GM12878 (cell line): ENCODE results near the gene ADORA2B. TPM values are rescaled to one million over a fixed set of nuclear protein-coding genes. Genes with fewer than 3 reads are reported as not detected.

Experiments used
- ATAC-seq: fragments of 200-7000 bp; cut with Tn5 transposase; 3 replicates; pipeline ENCODE4 v1.9.1; 2020; ENCODE audit warnings: mild to moderate bottlenecking, moderate library complexity
- BruUV-seq: library from RNA; stranded (reverse); fragments of 400-500 nt; replicated peaks from 2 replicates; lab custom pipeline; 2021; lab: Mats Ljungman, UMichigan
- CTCF ChIA-PET: fragments of 300-600 bp; sonication (Branson Sonifier 250); formaldehyde crosslinking; extraction: SDS; loops from one replicate; lab custom pipeline; 2021; ENCODE audit warnings: inconsistent platforms; lab: Yijun Ruan, JAX
- POLR2A ChIA-PET: fragments of 350-600 bp; formaldehyde crosslinking; extraction: SDS; loops from one replicate; lab custom pipeline; 2021; ENCODE audit warnings: inconsistent platforms; lab: Charles Lee
- RAD21 ChIA-PET: fragments of 300-600 bp; sonication (Branson Sonifier 250); formaldehyde crosslinking; loops from one replicate; lab custom pipeline; 2023; ENCODE audit warnings: antibody characterized with exemption; ENCODE audit not compliant: unreplicated experiment; lab: Charles Lee
- SMC1A ChIA-PET: fragments of 300-600 bp; sonication (Branson Sonifier 250); formaldehyde crosslinking; loops from one replicate; lab custom pipeline; 2023; ENCODE audit not compliant: unreplicated experiment, uncharacterized antibody; lab: Charles Lee
- DNase-seq: peaks from one replicate; pipeline ENCODE4 v3.0.0-alpha.2; 2011; ENCODE audit warnings: low read depth, low spot score
- FAIRE-seq: peaks from 3 replicates; lab custom pipeline; 2011; peaks lifted over from hg19 to GRCh38; lab: Jason Lieb, UNC
- H2AFZ ChIP-seq: 2 replicates; pipeline ENCODE4 v1.6.0; 2011; ENCODE audit warnings: low read depth, low read length, control low read depth; ENCODE audit not compliant: control insufficient read depth
- H3K27ac ChIP-seq: 2 replicates; pipeline ENCODE4 v1.5.1; 2011; ENCODE audit warnings: control low read depth; ENCODE audit not compliant: control insufficient read depth, insufficient read depth
- H3K27me3 ChIP-seq, 2 experiments: replicated peaks in 1 of 2; 2 replicates each; pipeline versions ENCODE4 v1.6.0 to v1.6.1; 2011; ENCODE audit warnings: low read length in 1 of 2; ENCODE audit not compliant: control insufficient read depth in 2 of 2, insufficient read depth in 2 of 2
- H3K36me3 ChIP-seq, 2 experiments: 2 replicates each; pipeline ENCODE4 v1.5.1; 2011; ENCODE audit warnings: low read length in 1 of 2; ENCODE audit not compliant: control insufficient read depth in 2 of 2, insufficient read depth in 2 of 2
- H3K4me1 ChIP-seq: 2 replicates; pipeline ENCODE4 v1.6.1; 2011; ENCODE audit warnings: mild to moderate bottlenecking, low read length, moderate library complexity, mixed read lengths; ENCODE audit not compliant: control insufficient read depth, insufficient read depth
- H3K4me2 ChIP-seq: 2 replicates; pipeline ENCODE4 v1.6.0; 2011; ENCODE audit warnings: control low read depth; ENCODE audit not compliant: control insufficient read depth, insufficient read depth
- H3K4me3 ChIP-seq: fragments of 200-600 bp; sonication (generic); 2 replicates; pipeline ENCODE4 v1.5.1; 2016
- H3K79me2 ChIP-seq: 2 replicates; pipeline ENCODE4 v1.6.0; 2011; ENCODE audit warnings: low read length; ENCODE audit not compliant: control insufficient read depth, insufficient read depth
- H3K9ac ChIP-seq: 2 replicates; pipeline ENCODE4 v1.8.0; 2011; ENCODE audit warnings: low read length, control low read depth, mixed read lengths; ENCODE audit not compliant: control insufficient read depth, insufficient read depth
- H3K9me3 ChIP-seq: replicated peaks from 3 replicates; pipeline ENCODE4 v1.5.1; 2011; ENCODE audit warnings: mild to moderate bottlenecking, low read length; ENCODE audit not compliant: control insufficient read depth, insufficient read depth
- H4K20me1 ChIP-seq: 2 replicates; pipeline ENCODE4 v1.6.0; 2011; ENCODE audit not compliant: control insufficient read depth, insufficient read depth
- FOXK2 ChIP-seq: fragments of 450-650 bp; IDR thresholded peaks from 2 replicates; pipeline ENCODE4 v1.6.1; 2017; ENCODE audit warnings: mild to moderate bottlenecking, moderate library complexity
- FOXM1 ChIP-seq: IDR thresholded peaks from 2 replicates; pipeline ENCODE4 v1.6.1; 2012; ENCODE audit warnings: low read depth, mild to moderate bottlenecking, inconsistent platforms, low read length, moderate library complexity
- HCFC1 ChIP-seq: fragments of 150-350 bp; IDR thresholded peaks from 2 replicates; pipeline ENCODE4 v1.6.1; 2014; ENCODE audit warnings: low read length
- RCOR1 ChIP-seq: conservative IDR thresholded peaks from 2 replicates; pipeline ENCODE4 v1.6.1; 2012; ENCODE audit warnings: low read depth, low read length, improper control_type of control experiment
- RFX5 ChIP-seq: IDR thresholded peaks from 2 replicates; pipeline ENCODE4 v1.6.1; 2011; ENCODE audit warnings: low read depth, low read length, improper control_type of control experiment
- SMARCA5 ChIP-seq: fragments of 450-650 bp; IDR thresholded peaks from 2 replicates; pipeline ENCODE4 v1.6.1; 2017; ENCODE audit warnings: mild to moderate bottlenecking
- ZZZ3 ChIP-seq: IDR thresholded peaks from 2 replicates; pipeline ENCODE4 v1.6.1; 2011; ENCODE audit warnings: low read depth; ENCODE audit not compliant: control insufficient read depth, insufficient read length
- WGBS: methylation state at CpG from one replicate; pipeline ENCODE4 v1.1.6; 2016; ENCODE audit warnings: low lambda C conversion rate; ENCODE audit not compliant: insufficient replicate concordance, insufficient coverage; ENCODE audit errors: missing lambda C conversion rate; 5-methylcytosine and 5-hydroxymethylcytosine counted together
- in situ Hi-C: fragments of 300-500 bp; cut with MboI; formaldehyde crosslinking; loops from 9 replicates; pipeline ENCODE4 v1.14.3; 2018; ENCODE audit warnings: mixed read lengths
- intact Hi-C: fragments of 100-400 bp; cut with micrococcal nuclease; formaldehyde crosslinking; loops from one replicate; pipeline ENCODE4 v1.14.2; 2022; ENCODE audit not compliant: unreplicated experiment
- polyA plus RNA-seq, 11 experiments: library from polyadenylated mRNA; depleted of rRNA in 4 of 11; unstranded in 6 of 11; stranded (reverse) in 5 of 11; fragments of >200 nt; fragmentation: Nextera tagmentation in 4 of 11; fragmentation: Illumina TruSeq in 1 of 11; extraction: Ambion mirVana in 4 of 11; extraction: Trizol in 1 of 11; gene quantifications; 1 replicate in 1 of 11; 2 replicates in 10 of 11; pipeline versions ENCODE4 v1.2.1 to v1.2.3, GENCODE V29; 2011 to 2016; ENCODE audit warnings: inconsistent platforms in 2 of 11, missing spikeins in 2 of 11, low read depth in 1 of 11
- total RNA-seq, 4 experiments: library from RNA; depleted of rRNA in 3 of 4; stranded (reverse); fragments of >200 nt in 3 of 4; fragmentation: Illumina TruSeq in 1 of 4; extraction: Trizol in 1 of 4; gene quantifications; 2 replicates each; pipeline versions ENCODE4 v1.2.1 to v1.2.3, GENCODE V29; 2013 to 2021
- TF ChIP-seq, protein P1 (sequence below): fragments of 450-650 bp; IDR thresholded peaks from 2 replicates; pipeline ENCODE4 v1.6.1; 2016; ENCODE audit warnings: mild to moderate bottlenecking

The ADORA2B gene
- total and polyA plus RNA-seq, 10 of the 15 experiments (the other 5 are each of a cell fraction or from before 2014, with no cell fraction given): 0.05 to 0.42 (median 0.17) TPM

DNA sequence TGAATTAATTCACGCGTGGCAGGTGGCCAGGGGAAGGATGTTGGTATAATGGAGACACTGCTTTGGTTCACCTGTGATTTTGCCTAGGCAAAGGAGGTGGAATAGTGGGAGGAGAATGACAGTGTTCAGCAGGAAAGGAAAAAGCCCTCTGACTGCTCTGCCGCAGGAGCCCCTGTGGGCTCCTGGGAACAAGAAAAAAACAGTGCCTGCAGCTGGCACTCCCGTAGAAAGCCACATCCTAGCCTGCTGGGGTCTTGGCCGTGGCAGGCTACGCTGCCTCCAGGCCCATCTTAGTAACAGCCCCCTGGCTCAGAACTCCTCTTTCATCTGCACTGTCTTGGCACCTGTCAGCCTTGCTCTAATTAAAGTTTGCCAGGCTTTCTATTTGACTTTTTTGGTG, 20.6 kb downstream of the ADORA2B start:
- no peak overlapping the region for H2AFZ ChIP-seq

More for the DNA sequence above, 20.6 kb downstream of the ADORA2B start:
- Histone ChIP-seq H3K27me3 (peaks cover 0 to 9% of the 10 kb centered on the region in 2 experiments; a peak in 2 of 4 replicates), H3K4me2 (no peak overlapping the region), H3K4me1 (no peaks in the 10 kb centered on the region), H3K27ac (no peak overlapping the region), H3K36me3 (no peaks in the 10 kb centered on the region), H3K9me3 (no peaks in the 10 kb centered on the region), H3K79me2 (no peaks in the 10 kb centered on the region), H3K9ac (no peak overlapping the region), H3K4me3 (no peak overlapping the region), H4K20me1 (no peaks in the 10 kb centered on the region)
- 1% methylated on average over 6 of the region's 6 CpGs for WGBS
- no peak for TF ChIP-seq RCOR1
- TF ChIP-seq SMARCA5: no peak
- no peak for TF ChIP-seq ZZZ3
- TF ChIP-seq, protein P1, sequence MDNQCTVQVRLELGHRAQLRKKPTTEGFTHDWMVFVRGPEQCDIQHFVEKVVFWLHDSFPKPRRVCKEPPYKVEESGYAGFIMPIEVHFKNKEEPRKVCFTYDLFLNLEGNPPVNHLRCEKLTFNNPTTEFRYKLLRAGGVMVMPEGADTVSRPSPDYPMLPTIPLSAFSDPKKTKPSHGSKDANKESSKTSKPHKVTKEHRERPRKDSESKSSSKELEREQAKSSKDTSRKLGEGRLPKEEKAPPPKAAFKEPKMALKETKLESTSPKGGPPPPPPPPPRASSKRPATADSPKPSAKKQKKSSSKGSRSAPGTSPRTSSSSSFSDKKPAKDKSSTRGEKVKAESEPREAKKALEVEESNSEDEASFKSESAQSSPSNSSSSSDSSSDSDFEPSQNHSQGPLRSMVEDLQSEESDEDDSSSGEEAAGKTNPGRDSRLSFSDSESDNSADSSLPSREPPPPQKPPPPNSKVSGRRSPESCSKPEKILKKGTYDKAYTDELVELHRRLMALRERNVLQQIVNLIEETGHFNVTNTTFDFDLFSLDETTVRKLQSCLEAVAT: no peak
- TF ChIP-seq RFX5: no peak
- TF ChIP-seq HCFC1: no peak
- no peak for TF ChIP-seq FOXK2
- TF ChIP-seq FOXM1: no peak
- DNase-seq (no peak), ATAC-seq (peak; percentile 42), FAIRE-seq (no peak)
- ChIA-PET SMC1A (interaction anchor here (0.6 kb wide), 1 partner anchor 673 kb away, joined by 3 read pairs; no protein-coding TSS in a partner anchor), RAD21 (no interaction called here), POLR2A (no interaction called here), CTCF (interaction anchor here (1.2 to 1.3 kb wide), 2 partner anchors 30 to 34 kb away, joined by 3 read pairs; partner anchors contain the start of genes TTC19 and ZSWIM7)
- intact Hi-C loops (no loop called here), in situ Hi-C loops (no loop called here)
- no TSS peak for BruUV-seq
